ENCODE measurements around the gene TMEM151B. TPM values are rescaled to one million over a fixed set of nuclear protein-coding genes. Genes with fewer than 3 reads are reported as not detected.

Gene TMEM151B
- total RNA-seq, 1 donor from 2014 or later, result 0.10 TPM

DNA sequence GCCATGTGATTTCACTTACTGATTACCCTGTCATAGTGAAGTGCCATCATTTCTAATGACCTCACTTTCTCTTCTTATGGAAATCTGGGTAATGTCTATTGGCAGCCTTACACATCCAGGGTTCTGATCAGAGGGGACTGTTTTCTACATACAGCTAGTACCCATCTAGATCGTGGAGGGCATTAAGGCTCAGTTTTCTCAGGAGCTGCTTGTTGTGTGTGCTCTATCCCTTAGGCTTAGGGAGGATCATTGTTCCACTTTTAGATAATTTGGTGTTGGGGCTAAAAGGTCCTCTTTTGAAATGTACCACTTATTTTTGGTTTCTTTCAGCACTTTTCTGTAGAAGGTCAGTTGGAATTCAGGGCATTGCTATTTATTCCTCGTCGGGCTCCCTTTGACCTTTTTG, 19.5 kb upstream of the TMEM151B start:
- no peak for DNase-seq

DNA sequence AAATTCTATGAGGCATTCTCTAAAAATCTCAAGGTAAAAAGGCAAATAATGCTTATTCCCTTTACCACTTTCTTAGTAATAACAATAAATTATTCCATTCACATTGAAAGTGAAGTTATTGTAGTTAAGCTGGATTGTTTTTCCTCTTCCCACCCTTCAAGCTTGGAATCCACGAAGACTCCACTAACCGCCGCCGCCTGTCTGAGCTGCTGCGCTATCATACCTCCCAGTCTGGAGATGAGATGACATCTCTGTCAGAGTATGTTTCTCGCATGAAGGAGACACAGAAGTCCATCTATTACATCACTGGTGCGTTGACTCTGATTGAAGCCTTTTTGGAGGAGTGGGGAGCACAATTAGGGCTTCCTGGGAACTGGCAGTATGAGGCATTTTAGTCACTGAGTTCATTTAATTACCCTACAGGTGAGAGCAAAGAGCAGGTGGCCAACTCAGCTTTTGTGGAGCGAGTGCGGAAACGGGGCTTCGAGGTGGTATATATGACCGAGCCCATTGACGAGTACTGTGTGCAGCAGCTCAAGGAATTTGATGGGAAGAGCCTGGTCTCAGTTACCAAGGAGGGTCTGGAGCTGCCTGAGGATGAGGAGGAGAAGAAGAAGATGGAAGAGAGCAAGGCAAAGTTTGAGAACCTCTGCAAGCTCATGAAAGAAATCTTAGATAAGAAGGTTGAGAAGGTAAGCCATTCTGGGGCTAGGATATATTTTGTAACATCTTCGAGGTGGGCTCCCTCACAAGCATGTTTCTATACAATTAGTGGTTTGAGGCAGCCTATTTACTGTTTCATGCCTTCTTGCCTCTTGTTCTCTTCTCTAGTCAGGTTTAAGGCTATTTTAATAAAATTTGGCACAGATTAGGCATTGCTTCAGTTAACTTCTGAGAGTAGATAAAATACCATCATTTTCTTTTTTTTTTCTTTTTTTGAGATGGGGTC, 18.4 kb upstream of the TMEM151B start:
- DNase-seq, result no peak

DNA sequence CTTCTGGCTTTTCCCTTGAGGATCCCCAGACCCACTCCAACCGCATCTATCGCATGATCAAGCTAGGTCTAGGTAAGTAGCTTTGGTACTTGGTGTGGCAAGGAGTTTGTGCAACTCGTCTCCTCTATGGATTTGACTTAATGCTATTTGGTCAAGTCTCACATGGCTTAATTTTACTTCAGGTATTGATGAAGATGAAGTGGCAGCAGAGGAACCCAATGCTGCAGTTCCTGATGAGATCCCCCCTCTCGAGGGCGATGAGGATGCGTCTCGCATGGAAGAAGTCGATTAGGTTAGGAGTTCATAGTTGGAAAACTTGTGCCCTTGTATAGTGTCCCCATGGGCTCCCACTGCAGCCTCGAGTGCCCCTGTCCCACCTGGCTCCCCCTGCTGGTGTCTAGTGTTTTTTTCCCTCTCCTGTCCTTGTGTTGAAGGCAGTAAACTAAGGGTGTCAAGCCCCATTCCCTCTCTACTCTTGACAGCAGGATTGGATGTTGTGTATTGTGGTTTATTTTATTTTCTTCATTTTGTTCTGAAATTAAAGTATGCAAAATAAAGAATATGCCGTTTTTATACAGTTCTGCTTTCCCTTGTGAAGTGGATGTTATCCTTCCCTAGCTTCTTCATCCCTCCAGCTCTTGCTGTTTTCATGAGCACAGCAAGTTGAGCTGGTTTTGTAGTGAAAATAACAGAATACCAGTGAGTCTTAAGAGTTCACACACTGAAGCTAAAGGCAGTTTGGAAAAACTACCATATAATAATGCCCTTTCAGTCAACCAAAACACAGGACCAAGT, 16.7 kb upstream of the TMEM151B start:
- no peak for DNase-seq

DNA sequence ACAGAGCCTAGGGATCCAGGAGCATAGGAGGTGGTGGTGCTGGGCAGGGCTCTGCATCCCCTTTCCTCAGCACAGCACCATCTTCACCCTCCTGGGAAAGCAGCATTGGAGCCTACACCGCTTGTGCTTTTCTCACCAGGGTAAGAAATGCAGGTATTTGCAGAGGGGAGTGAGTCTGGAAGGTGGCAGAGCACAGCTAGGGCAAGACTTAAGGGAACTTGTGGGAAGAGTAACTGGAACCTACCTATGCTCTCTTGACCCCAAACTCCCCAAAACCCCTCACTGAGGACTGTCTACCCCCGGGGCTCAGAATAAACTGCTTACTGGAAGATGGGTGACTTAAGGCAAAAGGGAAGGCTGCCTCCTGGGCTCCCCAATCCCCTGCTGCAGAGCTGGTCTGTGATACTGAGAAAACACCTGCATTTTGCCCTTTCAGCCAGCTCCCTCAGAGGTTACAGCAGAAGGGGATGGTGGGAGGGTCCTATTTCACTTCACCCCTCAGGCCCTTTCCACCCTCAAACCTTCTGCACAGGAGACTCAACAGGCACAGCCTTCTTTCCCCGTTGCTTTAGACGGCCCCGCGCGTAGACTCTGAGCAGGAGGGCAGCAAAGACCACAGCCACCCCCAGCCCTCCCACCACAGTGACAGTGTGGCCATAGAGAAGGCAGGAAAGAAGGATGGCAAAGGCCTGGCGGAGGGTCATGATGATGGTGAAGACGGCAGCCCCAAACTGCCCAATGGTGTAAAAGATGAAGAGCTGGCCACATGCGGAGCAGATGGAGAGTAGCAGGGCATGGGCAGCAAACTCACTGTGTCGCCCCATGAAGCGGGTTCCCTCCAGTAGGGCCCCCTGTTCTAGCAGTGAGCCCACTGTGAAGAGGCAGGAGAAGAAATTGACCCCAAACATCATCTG, 15.8 kb upstream of the TMEM151B start:
- DNase-seq, result no peak

DNA sequence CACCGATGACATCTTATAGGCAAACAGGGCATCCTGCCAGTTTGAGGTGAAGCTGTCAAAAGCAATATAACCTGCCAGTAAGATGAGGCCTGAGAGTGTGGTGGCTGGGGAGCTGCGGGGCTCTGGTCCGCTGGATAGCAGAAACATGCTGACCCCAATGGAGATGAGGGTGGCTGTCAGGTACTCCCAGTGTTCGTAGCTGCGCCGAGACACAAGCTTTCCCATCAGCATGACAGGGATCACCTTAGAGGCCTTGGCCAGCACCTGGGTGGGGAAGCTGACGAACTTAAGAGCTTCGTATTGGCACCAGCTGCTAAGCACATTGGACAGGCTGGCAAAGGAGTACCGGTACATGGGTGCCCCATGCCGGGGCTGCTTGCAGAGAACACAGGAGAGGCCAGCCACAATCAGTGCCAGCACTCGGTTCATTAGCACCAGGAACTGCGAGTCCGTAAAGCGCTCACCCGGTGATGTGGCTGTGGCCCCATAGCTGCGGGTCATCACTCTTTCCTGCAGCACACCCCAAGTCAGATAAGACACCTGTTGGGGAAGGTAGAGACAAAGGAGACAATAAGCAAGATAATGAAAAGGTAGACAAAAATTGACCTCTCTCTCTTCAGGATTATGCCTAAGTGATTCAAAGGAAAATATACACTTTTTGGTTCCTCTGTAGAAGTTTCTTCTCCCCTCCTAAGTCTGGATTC, 15.0 kb upstream of the TMEM151B start:
- DNase-seq, result no peak

DNA sequence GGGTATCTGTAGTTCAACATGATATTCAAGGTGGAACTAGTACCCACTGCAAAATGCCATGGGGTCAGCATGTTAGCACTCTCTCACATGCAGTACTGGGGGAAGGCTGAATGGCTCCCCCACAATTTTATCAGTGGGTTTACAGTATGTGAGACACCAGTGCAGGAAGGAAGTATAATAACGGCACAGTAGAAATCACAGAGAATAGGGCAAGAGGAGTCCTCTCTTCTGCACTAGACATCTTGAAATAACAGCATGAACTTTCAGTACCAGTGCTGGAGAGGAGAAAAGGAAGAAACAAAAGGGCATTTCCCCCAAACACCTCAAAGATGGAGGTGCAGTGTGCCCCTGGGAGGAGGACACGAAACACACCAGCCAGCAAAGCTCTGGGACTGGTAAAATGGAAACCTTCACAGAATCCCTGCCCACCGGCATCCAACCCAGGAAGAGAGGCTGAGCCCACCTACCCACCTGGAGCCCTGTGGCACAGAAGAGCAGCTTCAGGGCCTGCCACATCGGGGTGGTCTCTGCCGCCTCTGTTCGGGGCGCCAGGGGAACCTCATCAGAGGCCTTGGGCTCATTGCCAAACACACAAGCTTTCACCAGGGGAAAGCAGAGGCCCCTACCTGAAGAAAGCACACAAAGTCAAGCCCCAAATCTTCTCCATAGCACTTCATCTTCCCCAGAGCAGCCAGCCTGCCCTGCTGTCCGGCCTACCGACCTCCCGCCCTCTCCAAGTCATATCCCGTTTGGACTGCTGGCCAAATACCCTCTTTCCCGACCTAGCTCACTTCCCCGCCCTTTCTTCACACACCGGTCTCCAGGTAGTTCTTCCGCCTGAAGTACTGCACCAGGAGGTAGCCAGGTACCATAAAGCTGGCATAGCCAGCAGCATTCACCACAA, 14.1 kb upstream of the TMEM151B start:
- no peak for DNase-seq

DNA sequence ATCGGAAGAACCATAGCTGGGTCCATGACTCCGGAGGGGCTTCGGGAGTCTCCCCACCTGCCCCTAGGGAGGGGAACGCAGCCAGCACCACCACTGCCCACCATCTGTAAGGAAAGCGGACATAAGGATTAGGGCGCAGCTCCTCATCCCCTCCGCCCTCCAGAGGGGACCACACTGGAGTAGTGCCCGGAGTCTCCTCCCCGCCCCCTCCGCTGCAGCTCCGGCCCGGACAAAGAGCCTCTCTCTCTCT, 13.6 kb upstream of the TMEM151B start:
- DNase-seq, result no peak

DNA sequence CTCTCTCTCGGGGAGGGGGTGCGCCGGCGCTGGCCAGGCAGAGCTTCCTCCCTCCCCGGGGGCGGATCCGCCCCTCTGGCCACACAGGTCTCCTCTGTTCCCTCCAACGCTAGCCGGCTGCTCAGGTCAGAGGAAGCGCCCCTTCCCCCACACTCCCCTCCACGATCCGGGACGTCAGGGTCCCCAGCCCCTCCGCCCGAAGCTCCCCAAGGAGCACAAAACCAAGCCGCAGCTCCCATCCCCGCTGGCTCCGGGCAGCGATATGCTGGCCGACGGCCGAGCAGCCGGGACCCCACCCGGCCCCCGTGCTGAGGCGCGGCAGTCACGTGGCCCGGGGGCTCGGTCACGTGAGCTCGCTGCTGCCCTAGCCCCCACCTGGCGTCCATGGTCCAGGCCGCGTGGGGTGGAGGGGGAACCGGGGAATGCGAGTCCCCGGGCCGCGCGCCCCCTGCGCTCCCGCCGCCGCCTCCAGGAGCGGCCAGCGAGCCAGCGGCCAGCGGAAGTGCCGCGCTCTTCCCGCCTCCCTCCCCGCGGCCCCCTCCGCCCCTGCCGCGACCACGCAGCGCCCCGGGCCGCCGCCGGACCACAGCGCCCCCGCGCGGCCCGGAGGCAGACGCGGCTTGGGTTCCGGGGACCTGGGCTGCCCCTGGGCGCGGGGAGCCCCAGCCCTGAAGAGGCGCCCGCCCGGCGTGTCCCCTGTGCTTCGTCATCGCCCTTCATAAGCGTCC, 13.1 kb upstream of the TMEM151B start, which contains the start of gene SLC35B2:
SLC35B2 (minus strand) TSS at position 504 of the 728 bp plus-strand sequence; CDS start at position 386, 118 bp downstream.
- peak; percentile 70 for DNase-seq

DNA sequence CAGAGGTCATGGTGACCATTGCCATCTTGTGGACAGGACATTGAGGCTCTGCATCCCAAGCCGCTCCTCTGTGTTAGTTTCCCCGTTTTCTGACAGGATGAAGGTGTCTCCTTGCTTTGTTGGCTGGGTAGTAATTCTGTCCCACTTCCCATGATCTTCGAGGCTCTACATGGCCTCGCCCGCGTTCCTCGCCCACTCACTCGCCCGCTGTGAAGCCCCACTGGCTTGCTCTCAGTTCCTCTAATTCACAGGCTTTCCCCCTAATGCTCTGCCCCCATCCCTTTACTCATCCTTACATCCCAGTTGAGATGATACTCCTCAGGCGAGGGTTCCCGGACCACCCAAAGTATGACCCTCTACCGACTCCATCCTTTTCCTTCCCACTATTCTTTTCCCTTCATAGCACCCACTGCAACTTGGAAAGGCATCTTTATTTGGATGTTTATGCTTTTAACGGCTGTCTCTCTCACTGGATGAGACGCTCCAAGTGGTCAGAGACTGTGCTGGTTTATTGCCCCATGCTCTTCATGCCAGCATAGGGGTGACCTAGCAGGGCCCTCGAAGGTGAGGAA, 12.4 kb upstream of the TMEM151B start:
- DNase-seq, result no peak

DNA sequence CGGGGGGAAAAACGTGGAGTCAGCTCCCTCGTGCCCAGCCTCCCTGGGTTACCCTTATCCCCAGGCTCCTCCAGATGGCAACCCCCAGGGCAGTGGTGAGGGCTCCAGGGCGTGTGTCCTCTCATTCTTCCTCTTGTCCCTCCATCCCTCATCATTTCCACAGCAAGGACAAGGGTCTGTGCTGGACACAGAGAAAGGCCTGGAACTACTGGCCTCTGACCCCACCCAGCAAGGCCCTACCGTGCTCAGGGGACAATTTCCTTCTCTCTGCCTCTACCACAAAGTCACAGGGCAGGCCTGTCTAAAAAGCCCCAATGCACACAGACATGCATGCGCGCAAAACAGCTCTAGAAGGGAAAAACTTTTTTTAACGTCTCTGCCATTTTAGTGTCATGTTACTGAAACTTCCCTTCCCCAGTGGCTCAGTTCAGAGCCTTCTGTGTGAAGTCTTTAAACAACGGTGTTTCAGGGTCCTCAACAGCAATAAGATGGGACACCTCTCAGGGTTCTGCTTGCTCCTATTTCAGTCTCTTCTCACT, 11.9 kb upstream of the TMEM151B start:
- no peak for DNase-seq

DNA sequence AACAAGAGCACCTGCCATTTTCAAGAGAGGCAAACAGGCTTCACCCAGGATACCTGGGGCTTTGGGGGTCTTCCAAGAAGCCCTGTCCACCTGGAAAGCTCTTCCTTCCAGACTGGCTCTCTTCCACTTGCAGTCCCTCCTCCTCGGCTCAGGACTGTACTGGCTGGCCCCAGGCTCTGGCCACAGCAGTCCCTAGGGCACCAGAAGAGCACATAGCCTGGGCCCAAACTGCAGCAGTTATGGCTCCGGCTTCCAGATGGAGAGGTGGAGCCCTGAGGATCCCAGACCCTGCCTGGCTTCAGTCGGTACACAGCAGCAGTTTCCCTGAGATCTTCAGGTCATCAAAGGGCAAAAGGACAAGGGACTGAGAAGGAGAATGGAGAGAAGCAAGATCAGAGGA, 11.3 kb upstream of the TMEM151B start:
- DNase-seq, result no peak

DNA sequence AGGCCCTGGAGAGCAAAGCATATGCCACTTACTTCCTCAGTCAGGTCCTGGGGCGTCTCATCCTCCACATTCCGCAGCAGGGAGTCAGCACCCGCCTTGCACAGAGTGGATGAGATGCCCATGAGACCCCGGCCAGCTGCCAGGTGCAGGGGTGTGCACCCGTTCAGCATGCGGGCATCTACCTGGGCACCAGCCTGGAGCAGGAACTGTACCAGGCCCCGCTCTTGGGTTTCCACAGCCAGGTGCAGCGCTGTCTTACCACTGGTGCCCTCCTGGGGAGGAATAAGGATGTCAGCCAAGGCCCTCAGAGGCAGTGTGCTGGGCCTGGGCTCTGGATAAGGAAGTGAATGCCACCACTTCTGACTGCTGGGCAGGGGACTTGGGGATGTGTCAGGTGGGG, 10.2 kb upstream of the TMEM151B start:
- DNase-seq, result no peak

DNA sequence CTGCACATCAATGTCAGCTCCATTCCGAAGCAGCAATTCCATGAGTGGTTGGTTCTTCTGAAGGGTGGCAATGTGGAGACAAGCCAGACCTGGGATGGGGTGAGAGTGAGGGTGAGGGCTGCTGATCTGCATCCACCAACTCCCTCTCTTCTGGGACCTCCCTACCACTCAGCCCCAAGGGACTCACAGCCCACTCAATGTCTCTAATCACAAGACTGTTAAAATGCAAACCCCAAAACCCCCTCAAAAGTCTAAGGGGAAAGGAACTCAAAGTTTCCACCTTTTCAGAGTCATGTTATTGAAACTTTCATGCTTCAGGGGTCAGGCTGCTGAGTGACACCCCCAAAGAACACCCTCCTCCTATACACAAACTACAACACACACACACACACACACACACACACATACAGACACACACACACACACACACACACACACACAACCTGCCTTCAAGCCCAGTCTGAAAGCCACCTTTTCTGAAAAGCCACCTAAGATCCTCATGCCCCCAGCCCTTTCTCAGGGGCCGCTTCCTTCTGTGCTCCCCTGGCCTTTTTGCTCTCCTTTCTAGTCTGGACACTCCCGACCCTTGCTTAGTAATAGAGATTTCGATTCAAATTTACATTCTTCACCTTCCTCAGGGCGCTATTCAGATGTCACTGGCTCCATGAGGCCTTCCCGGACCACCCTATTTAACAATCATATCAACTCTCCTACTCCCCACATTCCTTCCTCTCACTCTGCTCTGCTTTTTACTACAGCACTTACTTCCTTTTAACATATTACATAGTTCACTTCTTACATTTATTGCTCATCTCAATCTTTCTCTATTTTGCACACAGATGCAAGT, 9.6 kb upstream of the TMEM151B start:
- DNase-seq, result no peak

DNA sequence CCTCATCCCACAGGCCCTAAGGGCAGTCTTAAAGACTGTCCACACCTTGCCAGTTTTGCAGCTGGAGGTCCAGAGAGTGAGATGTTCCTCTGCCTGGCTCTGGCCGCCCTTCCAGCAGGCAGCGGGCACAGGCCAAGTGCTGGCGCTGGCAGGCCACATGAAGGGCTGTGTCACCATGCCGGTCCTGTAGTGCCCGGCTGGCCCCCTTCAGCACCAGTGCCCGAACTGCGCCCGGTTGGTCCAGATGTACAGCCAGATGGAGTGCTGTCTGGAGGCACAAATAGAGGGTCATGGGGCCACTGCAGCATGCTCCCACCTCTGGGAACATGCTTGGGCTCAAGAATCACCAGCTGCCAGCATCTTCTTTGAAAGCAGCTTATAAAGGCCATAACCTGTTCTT, 8.7 kb upstream of the TMEM151B start:
- no peak for DNase-seq

DNA sequence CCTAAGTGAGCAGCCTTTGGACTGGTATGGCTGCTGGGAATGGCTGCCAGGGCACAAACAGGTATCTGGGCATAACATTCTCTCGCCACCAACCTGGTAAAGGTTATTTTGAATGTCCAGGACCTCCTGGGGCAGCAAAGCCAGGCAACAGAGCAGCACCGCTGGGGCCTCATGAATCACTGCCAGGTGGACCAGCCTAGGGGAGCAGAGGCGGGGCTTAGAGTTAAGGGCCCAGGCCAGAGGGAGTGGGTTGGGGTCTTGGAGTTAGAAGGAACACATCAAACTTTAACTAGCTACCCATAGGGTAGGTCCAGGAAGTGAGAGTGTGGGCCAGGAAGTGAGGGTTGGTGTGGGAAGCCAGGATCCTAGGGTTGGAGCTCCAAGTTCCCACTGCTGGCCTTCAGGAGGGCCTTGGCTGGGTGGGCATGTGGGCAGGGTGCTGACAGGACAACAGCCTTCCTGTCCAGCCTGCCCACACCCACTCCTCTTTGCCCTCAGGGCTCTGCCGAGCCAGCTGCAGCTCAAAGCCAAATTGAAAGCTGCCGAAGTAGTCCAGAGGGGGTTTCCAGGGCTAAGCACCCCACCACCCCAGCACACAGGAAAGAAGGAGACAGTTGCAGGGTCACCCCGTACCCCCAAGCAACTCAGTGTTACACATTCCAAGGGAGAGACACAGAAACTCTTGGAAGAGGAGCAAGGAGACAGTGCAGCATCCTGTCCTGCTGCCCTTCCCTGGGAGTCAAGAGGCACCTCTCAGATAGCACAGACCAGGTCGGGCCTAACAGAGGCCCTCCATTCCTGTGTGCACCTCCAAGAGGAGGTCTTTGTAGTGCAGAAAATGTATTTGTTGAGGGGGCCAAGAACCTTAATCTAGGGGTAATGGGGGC, 7.5 kb upstream of the TMEM151B start:
- no peak for DNase-seq

DNA sequence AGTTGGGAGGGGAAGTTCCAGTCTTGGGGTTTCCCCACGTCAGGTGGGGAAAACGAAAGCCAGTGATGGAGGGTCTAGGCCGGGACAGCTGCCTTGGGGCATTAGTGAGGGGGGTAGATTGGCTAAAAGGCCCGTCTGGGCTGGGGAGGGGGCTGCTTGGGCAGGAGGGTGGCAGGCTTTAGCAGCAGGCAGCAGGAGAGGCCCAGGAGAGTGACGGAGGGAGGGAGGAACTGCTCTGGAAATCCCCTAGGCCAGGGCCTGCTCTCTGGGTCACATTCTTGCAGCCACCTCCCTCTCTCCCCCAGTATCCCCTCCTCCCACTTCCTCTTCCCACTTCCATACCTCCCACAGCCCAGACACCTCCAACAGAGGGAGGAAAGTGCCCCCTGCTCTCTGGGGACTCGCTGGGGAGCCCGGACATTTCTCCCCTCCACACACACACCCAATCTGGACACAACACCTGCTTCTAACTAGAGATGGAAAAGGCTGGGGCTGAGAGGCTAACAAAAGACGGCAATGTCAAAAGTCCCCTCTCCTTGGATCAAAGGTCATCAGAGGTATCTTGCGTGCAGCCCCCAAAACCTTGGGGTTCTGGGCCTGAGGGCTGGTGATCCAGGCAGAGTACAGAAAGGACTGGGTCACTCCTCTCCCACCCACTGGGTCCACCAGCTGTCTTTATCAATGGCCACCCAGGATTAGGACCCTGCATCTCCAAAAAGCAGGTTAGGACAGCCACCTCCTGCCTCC, 6.7 kb upstream of the TMEM151B start:
- DNase-seq, result no peak

All from skin of body (tissue), 2 donors.